NK-92 (cell line): ENCODE results near the gene AMIGO1.
"Not testable (repeated sequence)": the region's sequence is repeated elsewhere in the genome, so short reads cannot be mapped to it uniquely, and the experiment has no call there.

Source experiments
- DNase-seq: peaks from one replicate; lab custom pipeline; 2025; ENCODE audit not compliant: unreplicated experiment; lab: John Stamatoyannopoulos, UW

AMIGO1 gene

DNA sequence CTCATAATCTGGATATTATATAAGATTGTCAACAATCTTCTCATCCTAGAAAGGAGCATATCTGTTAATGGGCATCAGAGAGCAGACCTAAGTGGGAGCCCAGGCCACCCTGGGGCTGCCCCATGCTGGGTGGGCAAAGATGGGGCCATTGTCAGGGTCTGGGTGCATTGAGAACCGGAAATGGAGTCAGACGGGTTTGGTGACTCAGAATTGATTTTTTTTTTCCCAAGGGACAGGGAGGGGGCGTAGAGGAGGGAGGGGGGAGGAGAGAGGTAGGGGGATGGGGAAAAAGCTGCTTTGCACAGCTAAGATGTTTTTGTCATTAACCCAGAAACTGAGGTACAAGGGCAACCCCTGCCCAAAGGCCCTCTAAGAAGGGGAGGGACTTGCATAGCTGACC lies 24.5 kb downstream of the AMIGO1 start:
- DNase-seq = no peak

DNA sequence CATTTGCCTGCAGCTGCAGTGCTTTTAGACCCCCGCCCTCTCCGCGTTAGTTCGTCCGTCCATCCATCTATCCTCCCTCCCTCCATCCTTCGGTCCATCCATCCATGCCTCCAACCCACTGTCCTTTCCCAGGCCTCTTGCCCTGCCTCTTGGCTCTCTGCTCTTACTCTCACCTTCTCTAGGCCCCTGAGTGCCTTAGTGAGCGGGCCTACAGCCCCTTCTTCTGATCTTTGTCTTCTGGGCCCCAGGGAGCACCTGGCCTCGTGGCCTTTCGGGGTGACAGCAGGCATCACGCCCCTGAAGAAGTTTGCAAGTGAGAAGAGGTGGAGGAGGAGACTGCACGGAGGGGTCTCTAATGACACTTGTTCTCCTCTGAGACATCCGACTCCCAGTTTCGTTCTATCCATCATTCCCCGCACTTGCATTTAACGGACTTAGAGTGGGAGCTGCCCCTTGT lies 25.0 kb downstream of the AMIGO1 start:
- DNase-seq = no peak

GRCh38 chr1:109483672-109484518 lies 25.6 kb downstream of the AMIGO1 start, which contains the start of gene ATXN7L2:
TSS of gene ATXN7L2 (plus strand) at chr1:109483905. CDS start at chr1:109483954, 49 bp downstream.
- peak; percentile 60 for DNase-seq

GRCh38 chr1:109482791-109483671 lies 26.5 kb downstream of the AMIGO1 start:
- DNase-seq = no peak

GRCh38 chr1:109482242-109482641 lies 27.3 kb downstream of the AMIGO1 start:
- DNase-seq = no peak

- no peak for DNase-seq
Observed at GRCh38 chr1:109481646-109482045, 27.9 kb downstream of the AMIGO1 start.

- DNase-seq = no peak
Observed at GRCh38 chr1:109479901-109480300, 29.6 kb downstream of the AMIGO1 start.

GRCh38 chr1:109479311-109479710 lies 30.2 kb downstream of the AMIGO1 start:
- no peak for DNase-seq

GRCh38 chr1:109478806-109479205 lies 30.7 kb downstream of the AMIGO1 start:
- DNase-seq = no peak

- DNase-seq = no peak
Observed at GRCh38 chr1:109477821-109478220, 31.7 kb downstream of the AMIGO1 start.

- no peak for DNase-seq
Observed at GRCh38 chr1:109476825-109477224, 32.7 kb downstream of the AMIGO1 start.

GRCh38 chr1:109475261-109475660 lies 34.3 kb downstream of the AMIGO1 start:
- no peak for DNase-seq

DNA sequence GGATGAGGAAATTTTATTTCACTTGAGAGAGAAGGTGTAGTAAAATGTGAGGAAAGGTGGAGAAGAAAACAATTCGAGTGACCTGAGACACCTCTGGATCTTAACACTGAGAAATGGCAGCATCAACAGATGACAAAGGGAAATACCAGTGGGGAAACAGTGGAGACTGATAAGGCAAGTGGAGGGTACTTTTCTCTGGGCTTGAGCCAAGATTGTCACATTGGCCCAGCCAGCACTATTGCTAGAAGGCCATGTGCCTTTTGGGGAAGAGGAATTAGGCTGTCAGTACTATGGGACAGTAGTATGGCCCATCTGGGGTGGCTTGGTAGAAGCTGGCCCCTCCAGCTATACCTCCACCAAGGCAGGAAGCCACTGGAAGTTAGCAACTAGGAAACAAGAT lies 34.8 kb downstream of the AMIGO1 start:
- no peak for DNase-seq

DNA sequence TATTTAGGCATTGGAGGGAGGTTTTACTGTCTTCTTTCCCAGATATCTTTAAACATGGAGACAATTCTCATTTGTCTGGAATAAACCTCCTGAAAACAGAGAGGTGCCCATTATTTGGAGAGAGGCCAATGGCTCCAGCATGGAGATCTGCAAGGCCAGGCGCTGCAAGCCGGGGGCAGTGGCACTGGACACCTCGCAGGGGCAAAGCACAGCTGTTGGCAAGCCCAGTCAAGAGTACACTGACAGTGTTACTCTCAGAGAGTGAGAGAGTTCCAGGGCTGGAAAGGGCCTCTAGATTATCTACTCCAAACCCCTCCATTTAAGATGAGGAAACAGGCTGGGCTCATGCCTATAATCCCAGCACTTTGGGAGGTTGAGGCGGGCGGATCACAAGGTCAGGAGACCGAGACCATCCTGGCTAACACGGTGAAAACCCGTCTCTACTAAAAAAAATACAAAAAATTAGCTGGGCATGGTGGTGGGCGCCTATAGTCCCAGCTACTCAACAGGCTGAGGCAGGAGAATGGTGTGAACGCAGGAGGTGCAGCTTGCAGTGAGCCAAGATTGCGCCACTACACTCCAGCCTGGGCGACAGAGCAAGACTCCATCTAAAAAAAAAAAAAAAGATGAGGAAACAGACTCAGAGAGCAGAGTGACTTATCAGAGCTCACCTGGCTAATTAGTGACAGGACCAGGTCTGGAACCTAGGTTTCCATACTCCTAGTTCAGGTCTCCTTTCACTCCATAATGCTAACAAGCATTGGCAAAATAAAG lies 36.1 kb downstream of the AMIGO1 start:
- not testable (repeated sequence) for DNase-seq

DNA sequence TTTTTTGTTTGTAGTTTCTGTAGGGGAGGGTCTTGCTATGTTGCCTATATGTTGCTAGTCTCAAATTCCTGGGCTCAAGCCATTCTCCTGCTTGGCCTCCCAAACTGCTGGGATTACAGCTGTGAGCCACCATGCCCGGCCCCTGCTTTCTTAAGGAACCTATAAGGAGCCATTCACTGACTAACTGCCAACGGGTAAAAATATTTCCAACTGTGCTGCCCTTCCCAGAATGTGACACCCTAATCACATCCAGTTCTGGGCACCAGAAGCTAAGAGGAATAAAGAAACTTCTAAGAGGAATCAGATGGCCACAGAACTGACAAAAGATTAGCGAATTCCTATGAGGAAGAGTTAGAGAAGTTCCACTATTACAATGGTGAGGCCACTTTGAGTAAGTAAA lies 36.7 kb downstream of the AMIGO1 start:
- DNase-seq = no peak

DNA sequence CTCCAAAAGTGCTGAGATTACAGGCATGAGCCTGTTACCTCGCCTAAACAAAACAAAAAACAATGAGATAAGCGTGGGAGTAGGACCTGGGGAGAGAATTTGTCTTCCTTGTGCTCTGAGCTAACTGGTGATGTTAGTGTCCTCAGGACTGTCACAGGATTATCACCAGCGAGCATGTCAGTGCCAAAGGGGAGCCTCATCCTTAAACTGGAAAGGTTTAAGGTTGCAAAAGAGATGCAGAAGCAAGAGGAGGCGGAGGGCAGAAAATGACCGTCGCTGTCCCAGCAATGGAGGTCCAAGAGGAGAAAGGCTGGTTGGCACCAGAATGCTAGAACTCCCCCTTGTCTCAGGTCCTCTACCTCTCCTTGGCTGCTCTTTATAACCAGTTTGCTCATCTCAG lies 39.3 kb downstream of the AMIGO1 start:
- DNase-seq = no peak

- no peak for DNase-seq
Observed at GRCh38 chr1:109468903-109469302, 40.6 kb downstream of the AMIGO1 start.

DNA sequence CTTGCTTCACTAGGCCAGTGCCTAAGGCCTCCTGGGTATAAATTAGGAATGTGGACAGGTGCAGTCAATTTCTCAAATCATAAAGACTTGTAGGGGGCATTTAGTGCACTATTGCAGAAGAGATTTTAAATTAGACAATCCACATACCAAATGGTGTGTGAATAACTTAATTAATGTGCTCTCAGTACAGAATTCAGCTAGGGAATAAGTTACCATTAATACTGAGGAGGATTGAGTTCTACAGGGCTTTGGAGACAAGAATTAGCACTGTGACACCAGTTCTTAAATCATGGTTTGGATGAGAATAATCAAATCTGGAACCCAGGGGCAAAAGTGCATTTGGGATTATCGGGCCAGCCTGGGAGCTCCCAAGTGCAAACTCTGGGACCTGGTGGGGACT lies 41.5 kb downstream of the AMIGO1 start:
- DNase-seq = no peak

GRCh38 chr1:109467301-109467777 lies 42.2 kb downstream of the AMIGO1 start:
- no peak for DNase-seq

GRCh38 chr1:109466452-109467300 lies 42.9 kb downstream of the AMIGO1 start, which contains the start of gene SYPL2:
TSS of gene SYPL2 (plus strand) at chr1:109466546. CDS start at chr1:109466844, 298 bp downstream.
- DNase-seq = no peak
